Activated gamma-delta T cell treated with anti-CD3 and anti-CD28 coated beads, Interleukin-2, amount 50 U/mL, for 16 hours (primary cell): ENCODE results near the gene DPEP1.
"Not testable (repeated sequence)": the region's sequence is repeated elsewhere in the genome, so short reads cannot be mapped to it uniquely, and the experiment has no call there.

Experiments
- DNase-seq: peaks from one replicate; pipeline ENCODE4 v3.0.0-alpha.2; 2020; ENCODE audit warnings: low read depth

DPEP1 gene

GRCh38 chr16:89619840-89620239 lies 6.4 kb downstream of the DPEP1 start:
- DNase-seq, result no peak

GRCh38 chr16:89620406-89620841 lies 7.0 kb downstream of the DPEP1 start:
- no peak for DNase-seq

GRCh38 chr16:89621136-89621697 lies 7.8 kb downstream of the DPEP1 start:
- no peak for DNase-seq

- DNase-seq, result no peak
Measured at GRCh38 chr16:89621698-89622409, 8.4 kb downstream of the DPEP1 start.

GRCh38 chr16:89623511-89624261 lies 10.2 kb downstream of the DPEP1 start:
- no peak for DNase-seq

- no peak for DNase-seq
Measured at GRCh38 chr16:89624777-89625761, 11.6 kb downstream of the DPEP1 start.

GRCh38 chr16:89629827-89630610 lies 16.6 kb downstream of the DPEP1 start:
- DNase-seq, result no peak

GRCh38 chr16:89633064-89633631 lies 19.7 kb downstream of the DPEP1 start:
- DNase-seq, result no peak

- not testable (repeated sequence) for DNase-seq
Measured at GRCh38 chr16:89634463-89635385, 21.3 kb downstream of the DPEP1 start.

GRCh38 chr16:89636663-89637062 lies 23.2 kb downstream of the DPEP1 start:
- DNase-seq, result no peak

- DNase-seq, result no peak
Measured at GRCh38 chr16:89637379-89637778, 23.9 kb downstream of the DPEP1 start.

GRCh38 chr16:89638455-89638854 lies 25.0 kb downstream of the DPEP1 start:
- DNase-seq, result no peak

GRCh38 chr16:89639385-89639784 lies 25.9 kb downstream of the DPEP1 start:
- DNase-seq, result no peak

GRCh38 chr16:89641458-89642119 lies 28.1 kb downstream of the DPEP1 start:
- DNase-seq, result no peak

- DNase-seq, result no peak
Measured at GRCh38 chr16:89642574-89642973, 29.1 kb downstream of the DPEP1 start.

- DNase-seq, result no peak
Measured at GRCh38 chr16:89643769-89644300, 30.4 kb downstream of the DPEP1 start.

- no peak for DNase-seq
Measured at GRCh38 chr16:89645122-89645521, 31.7 kb downstream of the DPEP1 start.

- no peak for DNase-seq
Measured at GRCh38 chr16:89646270-89646669, 32.8 kb downstream of the DPEP1 start.

GRCh38 chr16:89646906-89647305 lies 33.5 kb downstream of the DPEP1 start:
- DNase-seq, result no peak
